ENCODE measurements around the gene SERINC5. TPM values are rescaled to one million over a fixed set of nuclear protein-coding genes. Genes with fewer than 3 reads are reported as not detected.

SERINC5 gene
- total RNA-seq, 2 donors from 2014 or later, result 134 to 183 TPM

- H3K9me3 ChIP-seq (ENCODE audit: control insufficient read depth, low read length), result no peaks in the 10 kb centered on the region
- Mint-ChIP-seq H3K27me3 (ENCODE audit: insufficient read depth) (no peaks in the 10 kb centered on the region), H3K27ac (peak overlapping the region; percentile 96), H3K4me3 (peak overlapping the region; percentile 36), H3K9me3 (no peaks in the 10 kb centered on the region), H3K4me1 (peaks cover 68% of the 10 kb centered on the region), H3K36me3 (ENCODE audit: low read depth) (peaks cover 15% of the 10 kb centered on the region)
- H3K27ac ChIP-seq (ENCODE audit: low read depth, low read length), result peak overlapping the region; percentile 5
- peak overlapping the region; percentile 58 for H3K9ac ChIP-seq (ENCODE audit: extremely low read depth, low read length, poor library complexity, severe bottlenecking)
- H3K4me3 ChIP-seq (ENCODE audit: low read length), result peak overlapping the region; percentile 32
- peaks cover 28% of the 10 kb centered on the region for H3K4me1 ChIP-seq (ENCODE audit: control insufficient read depth, insufficient read depth, low read length)
- H3K27me3 ChIP-seq (ENCODE audit: control insufficient read depth, insufficient read depth, low read length, poor library complexity, severe bottlenecking), result no peaks in the 10 kb centered on the region
- no peak for TF ChIP-seq CTCF (conservative IDR thresholded peaks at IDR 0.05)
- peak; percentile 86 for DNase-seq
- 35 to 44% methylated on average over 4 to 7 of the region's 7 CpGs for WGBS, 2 experiments (ENCODE audit: insufficient coverage in 1 of 2, insufficient read length in 1 of 2)
- peaks cover 24% of the 10 kb centered on the region for H3K36me3 ChIP-seq (ENCODE audit: control insufficient read depth, insufficient read depth, low read length)
Measured at GRCh38 chr5:80182809-80183580, 72.9 kb downstream of the SERINC5 start.

DNA sequence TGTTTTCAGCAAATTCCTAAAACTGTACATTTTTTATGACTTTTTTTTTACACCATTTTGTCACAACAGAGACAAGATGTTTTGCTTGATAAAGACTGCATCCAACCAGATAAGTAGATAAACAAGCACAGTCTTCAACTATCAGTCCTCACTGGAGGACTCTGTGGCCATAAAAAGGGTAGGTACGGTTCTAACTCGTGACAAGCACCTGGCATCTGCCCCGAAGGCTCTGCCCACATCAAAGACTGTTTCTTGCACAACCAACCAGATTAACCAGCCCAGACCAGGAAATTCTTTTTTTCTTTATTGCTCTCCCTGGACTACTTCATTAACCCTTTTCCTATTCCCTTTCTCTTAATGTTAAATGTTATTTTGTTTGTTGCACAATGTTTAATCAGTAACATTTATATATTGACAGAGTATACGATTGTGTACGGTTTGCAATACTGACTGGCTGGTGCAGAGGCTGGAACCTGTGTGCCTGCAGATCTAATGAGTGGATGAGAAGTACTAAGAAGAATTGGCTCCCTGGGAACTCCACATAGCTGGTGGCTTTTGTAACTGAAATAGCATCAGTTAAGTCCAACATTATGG is 74.1 kb downstream of the SERINC5 start:
- TF ChIP-seq CTCF (conservative IDR thresholded peaks at IDR 0.05), result no peak
- H3K9me3 ChIP-seq (ENCODE audit: control insufficient read depth, low read length), result no peaks in the 10 kb centered on the region
- no peak overlapping the region for H3K4me3 ChIP-seq (ENCODE audit: low read length)
- H3K4me1 Mint-ChIP-seq, result peaks cover 60% of the 10 kb centered on the region
- peaks cover 27% of the 10 kb centered on the region for H3K36me3 Mint-ChIP-seq (ENCODE audit: low read depth)
- no peak overlapping the region for H3K4me3 Mint-ChIP-seq
- H3K9me3 Mint-ChIP-seq, result no peaks in the 10 kb centered on the region
- peaks cover 28% of the 10 kb centered on the region for H3K4me1 ChIP-seq (ENCODE audit: control insufficient read depth, insufficient read depth, low read length)
- peak overlapping the region; percentile 71 for H3K27ac Mint-ChIP-seq
- H3K27me3 Mint-ChIP-seq (ENCODE audit: insufficient read depth), result no peaks in the 10 kb centered on the region
- DNase-seq, result no peak
- WGBS, 2 experiments (ENCODE audit: insufficient coverage in 1 of 2, insufficient read length in 1 of 2), result 80 to 94% methylated on average over 1 to 5 of the region's 5 CpGs
- peaks cover 32% of the 10 kb centered on the region for H3K36me3 ChIP-seq (ENCODE audit: control insufficient read depth, insufficient read depth, low read length)
- no peak overlapping the region for H3K9ac ChIP-seq (ENCODE audit: extremely low read depth, low read length, poor library complexity, severe bottlenecking)
- H3K27ac ChIP-seq (ENCODE audit: low read depth, low read length), result no peak overlapping the region
- no peaks in the 10 kb centered on the region for H3K27me3 ChIP-seq (ENCODE audit: control insufficient read depth, insufficient read depth, low read length, poor library complexity, severe bottlenecking)

- TF ChIP-seq CTCF (conservative IDR thresholded peaks at IDR 0.05), result no peak
- Histone ChIP-seq H3K9ac (ENCODE audit: extremely low read depth, low read length, poor library complexity, severe bottlenecking) (no peak overlapping the region), H3K27ac (ENCODE audit: low read depth, low read length) (no peak overlapping the region), H3K27me3 (ENCODE audit: control insufficient read depth, insufficient read depth, low read length, poor library complexity, severe bottlenecking) (no peaks in the 10 kb centered on the region), H3K4me1 (ENCODE audit: control insufficient read depth, insufficient read depth, low read length) (peaks cover 17% of the 10 kb centered on the region), H3K4me3 (ENCODE audit: low read length) (no peak overlapping the region), H3K9me3 (ENCODE audit: control insufficient read depth, low read length) (no peaks in the 10 kb centered on the region), H3K36me3 (ENCODE audit: control insufficient read depth, insufficient read depth, low read length) (peaks cover 72% of the 10 kb centered on the region)
- H3K4me1 Mint-ChIP-seq, result peaks cover 35% of the 10 kb centered on the region
- H3K36me3 Mint-ChIP-seq (ENCODE audit: low read depth), result peaks cover 56% of the 10 kb centered on the region
- H3K27me3 Mint-ChIP-seq (ENCODE audit: insufficient read depth), result no peaks in the 10 kb centered on the region
- H3K4me3 Mint-ChIP-seq, result no peak overlapping the region
- DNase-seq, result no peak
- H3K9me3 Mint-ChIP-seq, result no peaks in the 10 kb centered on the region
- H3K27ac Mint-ChIP-seq, result no peak overlapping the region
- 89 to 98% methylated on average over 1 to 3 of the region's 3 CpGs for WGBS, 2 experiments (ENCODE audit: insufficient coverage in 1 of 2, insufficient read length in 1 of 2)
Measured at GRCh38 chr5:80177236-80177635, 78.6 kb downstream of the SERINC5 start.

Data from endodermal cell (in vitro differentiated cells).